GM23338 (cell line): ENCODE measurements around the gene MORC4.

ENCODE experiments used
- CREB1 ChIP-seq: fragments of 250-450 bp; sonication (Bioruptor Pico); IDR thresholded peaks from 2 replicates; pipeline ENCODE4 v1.5.0; 2020; ENCODE audit warnings: low read depth, mild to moderate bottlenecking, moderate library complexity
- CTCF ChIP-seq, 2 experiments: fragments of 200-600 bp in 1 of 2; sonication (generic) in 1 of 2; conservative IDR thresholded peaks; 2 replicates each; pipeline versions ENCODE4 v1.5.1 to v1.6.1; 2016 to 2017; ENCODE audit warnings: antibody characterized with exemption in 2 of 2, low read depth in 2 of 2, mild to moderate bottlenecking in 2 of 2, moderate library complexity in 1 of 2
- EZH2 ChIP-seq: fragments of 200-600 bp; sonication (generic); IDR thresholded peaks from one replicate; pipeline ENCODE4 v1.8.0; 2017; ENCODE audit warnings: antibody characterized with exemption, mild to moderate bottlenecking, low read depth; ENCODE audit not compliant: unreplicated experiment
- JUNB ChIP-seq: IDR thresholded peaks from one replicate; pipeline ENCODE4 v1.6.1; 2016; ENCODE audit warnings: antibody characterized with exemption; ENCODE audit not compliant: unreplicated experiment
- POLR2AphosphoS5 ChIP-seq: IDR thresholded peaks from 2 replicates; pipeline ENCODE4 v1.6.1; 2016; ENCODE audit warnings: antibody characterized with exemption, low read depth
- REST ChIP-seq: IDR thresholded peaks from one replicate; pipeline ENCODE4 v1.6.1; 2018; ENCODE audit warnings: antibody characterized with exemption; ENCODE audit not compliant: unreplicated experiment
- STAT1 ChIP-seq: IDR thresholded peaks from one replicate; pipeline ENCODE4 v1.6.1; 2016; ENCODE audit warnings: antibody characterized with exemption; ENCODE audit not compliant: unreplicated experiment
- ZNF331 ChIP-seq: fragments of 250-450 bp; sonication (Bioruptor Pico); IDR thresholded peaks from 2 replicates; pipeline ENCODE4 v1.5.0; 2020; ENCODE audit warnings: low read depth, mild to moderate bottlenecking, moderate library complexity
- ZNF462 ChIP-seq: fragments of 250-450 bp; sonication (Bioruptor Pico); IDR thresholded peaks from 2 replicates; pipeline ENCODE4 v1.5.0; 2020; ENCODE audit warnings: mild to moderate bottlenecking, moderate library complexity

- TF ChIP-seq CTCF (conservative IDR thresholded peaks at IDR 0.05; ENCODE audit: low read depth in 2 of 2) (no peak), POLR2AphosphoS5 (no peak), CREB1 (CRISPR knock-in tag) (no peak), EZH2 (no peak), STAT1 (no peak), JUNB (no peak), ZNF331 (CRISPR knock-in tag) (no peak), REST (no peak), ZNF462 (no peak)
Measured at GRCh38 chrX:106951230-106951629, 48.8 kb downstream of the MORC4 start.
